Peyer's patch (tissue), 4 donors: ENCODE measurements around the gene CHST12.

Experiments
- POLR2A ChIP-seq, 2 donors: fragments of 450-650 bp; IDR thresholded peaks; one replicate each; pipeline ENCODE4 v1.5.1; 2017; ENCODE audit warnings: antibody characterized with exemption in 2 of 2, mild to moderate bottlenecking in 2 of 2, moderate library complexity in 2 of 2
- TF ChIP-seq, protein P1 (sequence below), 6 experiments: fragments of 450-650 bp in 4 of 6; fragments of 200-600 bp in 2 of 6; sonication (generic) in 1 of 6; IDR thresholded peaks; one replicate each; pipeline ENCODE4 v1.5.1; 2017 to 2019; ENCODE audit warnings: antibody characterized with exemption in 6 of 6, mild to moderate bottlenecking in 3 of 6, moderate library complexity in 1 of 6

DNA sequence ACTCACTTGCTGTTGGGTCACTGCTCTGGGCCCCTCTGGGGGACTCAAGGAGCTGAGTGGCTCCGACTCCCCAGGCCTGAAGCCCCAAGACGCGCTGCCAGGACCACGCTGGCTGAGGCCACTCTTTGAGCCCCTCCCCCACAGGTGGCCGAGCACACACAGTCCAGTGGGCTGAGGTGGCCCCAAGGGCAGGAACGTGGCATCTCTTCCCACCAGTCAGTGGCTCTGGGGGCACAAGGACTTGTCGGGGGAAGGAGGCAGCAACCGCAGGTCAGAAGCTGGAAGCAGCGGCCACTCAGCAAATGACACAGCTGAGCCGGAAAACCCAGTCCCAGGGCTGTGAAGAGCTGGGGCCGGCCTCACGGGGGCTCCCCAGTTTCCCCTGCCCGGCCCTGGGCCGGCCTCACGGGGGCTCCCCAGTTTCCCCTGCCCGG, 48.7 kb downstream of the CHST12 start:
- TF ChIP-seq, protein P1, sequence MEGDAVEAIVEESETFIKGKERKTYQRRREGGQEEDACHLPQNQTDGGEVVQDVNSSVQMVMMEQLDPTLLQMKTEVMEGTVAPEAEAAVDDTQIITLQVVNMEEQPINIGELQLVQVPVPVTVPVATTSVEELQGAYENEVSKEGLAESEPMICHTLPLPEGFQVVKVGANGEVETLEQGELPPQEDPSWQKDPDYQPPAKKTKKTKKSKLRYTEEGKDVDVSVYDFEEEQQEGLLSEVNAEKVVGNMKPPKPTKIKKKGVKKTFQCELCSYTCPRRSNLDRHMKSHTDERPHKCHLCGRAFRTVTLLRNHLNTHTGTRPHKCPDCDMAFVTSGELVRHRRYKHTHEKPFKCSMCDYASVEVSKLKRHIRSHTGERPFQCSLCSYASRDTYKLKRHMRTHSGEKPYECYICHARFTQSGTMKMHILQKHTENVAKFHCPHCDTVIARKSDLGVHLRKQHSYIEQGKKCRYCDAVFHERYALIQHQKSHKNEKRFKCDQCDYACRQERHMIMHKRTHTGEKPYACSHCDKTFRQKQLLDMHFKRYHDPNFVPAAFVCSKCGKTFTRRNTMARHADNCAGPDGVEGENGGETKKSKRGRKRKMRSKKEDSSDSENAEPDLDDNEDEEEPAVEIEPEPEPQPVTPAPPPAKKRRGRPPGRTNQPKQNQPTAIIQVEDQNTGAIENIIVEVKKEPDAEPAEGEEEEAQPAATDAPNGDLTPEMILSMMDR (IDR thresholded peaks at IDR 0.05) = no peak
- no peak for TF ChIP-seq POLR2A (IDR thresholded peaks at IDR 0.05)
